Psoas muscle (tissue), 8 donors: ENCODE data around the gene FGGY. TPM values are rescaled to one million over a fixed set of nuclear protein-coding genes. Genes with fewer than 3 reads are reported as not detected.

Source experiments
- ATAC-seq, 4 donors: fragments of 200-7000 bp; cut with Tn5 transposase; one replicate each; pipeline ENCODE4 v1.9.1; 2020; ENCODE audit warnings: moderate library complexity in 3 of 4, mild to moderate bottlenecking in 2 of 4
- DNase-seq, 2 donors: peaks; one replicate each; pipeline ENCODE4 v3.0.0-alpha.2; 2020
- H3K27ac ChIP-seq: fragments of 200-600 bp; one replicate; pipeline ENCODE4 v1.8.0; 2022
- H3K27me3 ChIP-seq, 3 donors: fragments of 200-600 bp in 1 of 3; one replicate each; pipeline versions ENCODE4 v1.6.1 to v1.8.0; 2013 to 2022; ENCODE audit warnings: low read length in 2 of 3, mild to moderate bottlenecking in 2 of 3, moderate library complexity in 1 of 3; ENCODE audit not compliant: insufficient read depth in 3 of 3
- H3K36me3 ChIP-seq, 2 donors: fragments of 200-600 bp in 1 of 2; one replicate each; pipeline versions ENCODE4 v1.6.1 to v1.8.0; 2013 to 2022; ENCODE audit warnings: low read depth in 1 of 2, mild to moderate bottlenecking in 1 of 2, moderate library complexity in 1 of 2; ENCODE audit not compliant: insufficient read depth in 1 of 2
- H3K4me1 ChIP-seq: fragments of 200-600 bp; one replicate; pipeline ENCODE4 v1.8.0; 2022
- H3K4me3 ChIP-seq: fragments of 200-600 bp; one replicate; pipeline ENCODE4 v1.8.0; 2022; ENCODE audit warnings: mild to moderate bottlenecking
- H3K9me3 ChIP-seq: fragments of 200-600 bp; one replicate; pipeline ENCODE4 v1.8.0; 2022
- WGBS, 3 donors: extraction: QIAGEN DNeasy Blood & Tissue Kit; methylation state at CpG; one replicate each; pipeline versions ENCODE4 v1.1.6 to v1.1.7; 2013; 5-methylcytosine and 5-hydroxymethylcytosine counted together
- intact Hi-C, 2 donors: fragments of 100-400 bp; cut with DNase I; formaldehyde crosslinking; loops; one replicate each; pipeline versions ENCODE4 v1.11.0 to v1.14.2; 2022
- polyA plus RNA-seq, 3 donors: library from polyadenylated mRNA; stranded (reverse); fragments of 200-250 nt; gene quantifications; one replicate each; pipeline ENCODE4 v1.2.3, GENCODE V29; 2013
- total RNA-seq, 4 donors: library from RNA; stranded (reverse); fragmentation: NEBNext Ultra II Directional in 2 of 4; extraction: Animal tissue kit (Norgen Biotek cat#: 25700) in 2 of 4; gene quantifications; one replicate each; pipeline versions ENCODE4 v1.2.1 to v1.2.4, GENCODE V29; 2021 to 2023
- TF ChIP-seq, protein P1 (sequence below): fragments of 200-600 bp; IDR thresholded peaks from one replicate; pipeline ENCODE4 v1.8.0; 2022; ENCODE audit warnings: antibody characterized with exemption
- donor health status: healthy with polysubstance abuse.
- donor health status: DM: no; HTN: no; CAD: no; lungs with moderate emphysema.
- donor health status: Bipolar disorder and iron deficiency.
- donor health status: healthy.
- donor health status: DM: yes; HTN: yes; CAD: no.
- donor health status: DM: no; HTN: no; CAD: no.
- donor health status: DM: no; HTN: no; CAD: no.
- donor health status: DM: yes; HTN: yes; CAD: no.

The FGGY gene
- total and polyA plus RNA-seq, 7 donors, result 11.9 to 72.2 (median 46.5) TPM

DNA sequence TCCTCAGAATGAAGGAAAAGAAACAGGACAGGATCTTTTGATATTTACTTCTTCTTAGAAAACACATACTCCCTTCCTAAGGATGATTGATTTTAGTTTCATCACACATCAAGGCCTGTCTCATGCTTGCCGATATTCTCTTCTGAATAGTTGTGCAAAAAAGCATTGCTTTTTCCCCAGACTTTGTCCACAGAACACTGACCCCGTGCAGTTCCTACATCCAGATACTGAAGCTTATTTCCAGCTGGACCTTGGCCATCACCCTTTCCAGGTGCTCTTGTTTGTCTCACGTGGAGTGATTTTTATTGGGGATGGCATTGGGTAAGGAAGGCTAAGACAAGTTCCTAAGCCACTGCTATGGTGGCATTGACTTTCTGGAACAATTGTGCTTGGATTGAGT lies 320.5 kb downstream of the FGGY start:
- WGBS, 3 donors, result 69 to 85% (median 71%) methylated on average over 3 of the region's 3 CpGs
- intact Hi-C loops, result loop anchor here in 1 of 2 donors (5.0 kb wide), 1 partner anchor 60 kb away; no protein-coding TSS in a partner anchor
- no peaks in the 10 kb centered on the region for H3K4me1 ChIP-seq
- no peaks in the 10 kb centered on the region for H3K36me3 ChIP-seq
- no peaks in the 10 kb centered on the region for H3K9me3 ChIP-seq
- ATAC-seq (no peak), DNase-seq (no peak)
- H3K27me3 ChIP-seq, result no peaks in the 10 kb centered on the region
- H3K4me3 ChIP-seq, result no peak overlapping the region
- TF ChIP-seq, protein P1, sequence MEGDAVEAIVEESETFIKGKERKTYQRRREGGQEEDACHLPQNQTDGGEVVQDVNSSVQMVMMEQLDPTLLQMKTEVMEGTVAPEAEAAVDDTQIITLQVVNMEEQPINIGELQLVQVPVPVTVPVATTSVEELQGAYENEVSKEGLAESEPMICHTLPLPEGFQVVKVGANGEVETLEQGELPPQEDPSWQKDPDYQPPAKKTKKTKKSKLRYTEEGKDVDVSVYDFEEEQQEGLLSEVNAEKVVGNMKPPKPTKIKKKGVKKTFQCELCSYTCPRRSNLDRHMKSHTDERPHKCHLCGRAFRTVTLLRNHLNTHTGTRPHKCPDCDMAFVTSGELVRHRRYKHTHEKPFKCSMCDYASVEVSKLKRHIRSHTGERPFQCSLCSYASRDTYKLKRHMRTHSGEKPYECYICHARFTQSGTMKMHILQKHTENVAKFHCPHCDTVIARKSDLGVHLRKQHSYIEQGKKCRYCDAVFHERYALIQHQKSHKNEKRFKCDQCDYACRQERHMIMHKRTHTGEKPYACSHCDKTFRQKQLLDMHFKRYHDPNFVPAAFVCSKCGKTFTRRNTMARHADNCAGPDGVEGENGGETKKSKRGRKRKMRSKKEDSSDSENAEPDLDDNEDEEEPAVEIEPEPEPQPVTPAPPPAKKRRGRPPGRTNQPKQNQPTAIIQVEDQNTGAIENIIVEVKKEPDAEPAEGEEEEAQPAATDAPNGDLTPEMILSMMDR, result no peak
- H3K27ac ChIP-seq, result no peak overlapping the region

DNA sequence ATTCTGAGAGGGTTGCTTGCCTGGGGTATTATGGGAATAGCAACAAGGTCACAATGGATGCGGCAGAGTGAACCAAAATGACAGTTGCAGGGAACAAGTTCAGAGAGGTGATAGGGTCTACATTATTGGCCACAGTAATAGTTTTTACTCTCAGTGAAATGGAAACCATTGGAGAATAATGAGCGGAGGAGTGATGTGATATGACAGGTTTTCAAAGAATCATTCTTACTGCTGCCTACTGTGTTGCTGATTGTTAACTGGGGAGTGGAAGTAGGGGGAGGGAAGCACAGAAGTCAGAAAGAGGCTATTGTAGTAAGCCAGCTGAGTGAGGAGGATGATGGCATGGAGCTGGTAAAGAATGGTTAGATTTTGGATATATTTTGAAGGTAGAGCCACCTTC lies 322.7 kb downstream of the FGGY start:
- intact Hi-C loops, result loop anchor here in 1 of 2 donors (5.0 kb wide), 1 partner anchor 58 kb away; no protein-coding TSS in a partner anchor
- WGBS, 3 donors, result 96 to 98% (median 97%) methylated on average over 2 of the region's 2 CpGs

DNA sequence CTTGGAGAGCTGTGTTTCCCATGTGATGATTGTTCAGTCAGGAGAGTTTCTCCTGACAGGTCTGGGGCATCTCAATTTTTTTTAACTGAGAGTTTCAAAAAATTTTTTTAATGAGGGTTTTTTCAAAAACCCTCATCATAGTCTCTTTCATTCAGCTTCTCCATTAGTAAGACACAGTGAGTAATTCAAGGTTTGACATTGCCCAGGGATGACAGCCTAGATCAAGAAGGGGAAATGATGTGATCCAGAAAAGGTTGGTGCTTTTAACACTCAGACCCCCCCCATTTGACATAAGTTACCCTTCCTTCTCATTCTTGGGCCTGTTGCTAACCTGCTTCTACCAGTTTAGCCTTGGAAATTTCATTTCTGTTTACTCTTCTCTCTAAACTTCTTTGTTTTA lies 328.5 kb downstream of the FGGY start:
- no peaks in the 10 kb centered on the region for H3K4me1 ChIP-seq
- H3K9me3 ChIP-seq, result no peaks in the 10 kb centered on the region
- H3K4me3 ChIP-seq, result no peak overlapping the region
- DNase-seq, result no peak
- intact Hi-C loops, result no loop called here
- H3K27ac ChIP-seq, result no peak overlapping the region
- ATAC-seq, result no peak
- no peaks in the 10 kb centered on the region for H3K27me3 ChIP-seq
- TF ChIP-seq, protein P1, result no peak
- H3K36me3 ChIP-seq, result peaks cover 0 to 4% of the 10 kb centered on the region in 2 donors

More for the DNA sequence above, 322.7 kb downstream of the FGGY start:
- Histone ChIP-seq H3K27ac (no peak overlapping the region), H3K9me3 (no peaks in the 10 kb centered on the region), H3K4me3 (no peak overlapping the region), H3K4me1 (no peaks in the 10 kb centered on the region), H3K27me3 (no peaks in the 10 kb centered on the region), H3K36me3 (no peaks in the 10 kb centered on the region)
- no peak for DNase-seq
- TF ChIP-seq, protein P1, result no peak
- no peak for ATAC-seq

DNA sequence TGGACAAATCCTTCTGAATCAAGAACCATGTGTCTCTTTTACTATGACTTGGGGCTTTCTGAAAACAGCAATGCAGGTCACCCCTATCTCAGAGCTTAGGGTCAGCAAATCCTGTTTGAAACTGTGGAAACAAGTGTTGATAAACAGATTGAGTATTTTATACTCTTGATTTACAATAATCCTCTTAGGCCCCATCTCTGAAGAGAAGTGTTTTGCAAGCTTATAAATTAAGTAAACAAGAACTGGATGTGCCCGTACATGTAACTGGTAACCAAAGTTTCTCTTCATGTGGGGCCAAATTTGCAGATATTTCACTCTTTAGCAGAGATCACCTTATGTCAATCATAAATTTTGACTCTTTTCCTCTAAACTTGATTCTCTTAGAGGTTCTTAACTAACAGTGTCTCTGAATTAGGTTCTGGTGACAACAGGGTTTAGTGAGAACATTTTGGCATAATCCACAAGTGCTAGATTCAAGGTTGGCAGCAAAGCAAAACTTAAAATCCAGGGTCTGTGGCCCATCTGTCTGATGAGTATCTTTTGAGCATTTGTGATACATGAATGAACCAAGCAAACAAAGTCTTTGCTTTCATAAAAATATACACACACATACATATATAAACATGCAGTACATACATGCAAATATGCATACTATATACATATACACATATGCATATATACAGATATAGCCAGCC lies 334.8 kb downstream of the FGGY start:
- Histone ChIP-seq H3K36me3 (no peaks in the 10 kb centered on the region), H3K4me3 (no peak overlapping the region), H3K9me3 (no peaks in the 10 kb centered on the region), H3K27ac (no peak overlapping the region), H3K27me3 (no peaks in the 10 kb centered on the region), H3K4me1 (peaks cover 5% of the 10 kb centered on the region)
- ATAC-seq, result peak in 1 of 4 donors; percentile 50
- TF ChIP-seq, protein P1, result no peak
- WGBS, 3 donors, result 53 to 81% (median 59%) methylated on average over 1 of the region's 1 CpG
- intact Hi-C loops, result loop anchor here in 1 of 2 donors (5.0 kb wide), 1 partner anchor 36 kb away; no protein-coding TSS in a partner anchor
- DNase-seq, result no peak
